Neural progenitor cell (in vitro differentiated cells): ENCODE data around the gene RALGDS. TPM values are rescaled to one million over a fixed set of nuclear protein-coding genes. Genes with fewer than 3 reads are reported as not detected.

ENCODE experiments used
- DNase-seq: peaks from one replicate; pipeline ENCODE4 v3.0.0-alpha.2; 2016; ENCODE audit warnings: low spot score
- H2AFZ ChIP-seq: fragments of 200-600 bp; sonication (generic); replicated peaks from 2 replicates; pipeline ENCODE4 v1.6.1; 2016; ENCODE audit warnings: antibody characterized with exemption
- H3F3A ChIP-seq: fragments of 200-600 bp; sonication (generic); 2 replicates; pipeline ENCODE4 v1.6.1; 2016; ENCODE audit warnings: antibody characterized with exemption, low read depth
- H3K27ac ChIP-seq: fragments of 200-600 bp; sonication (generic); 2 replicates; pipeline ENCODE4 v1.5.1; 2016; ENCODE audit warnings: mild to moderate bottlenecking
- H3K27me3 ChIP-seq: fragments of 200-600 bp; sonication (generic); 2 replicates; pipeline ENCODE4 v1.6.1; 2016; ENCODE audit warnings: mild to moderate bottlenecking, moderate library complexity
- H3K36me3 ChIP-seq: fragments of 200-600 bp; sonication (generic); 2 replicates; pipeline ENCODE4 v1.5.1; 2016
- H3K4me1 ChIP-seq: fragments of 200-600 bp; sonication (generic); 2 replicates; pipeline ENCODE4 v1.6.1; 2016; ENCODE audit warnings: mixed run types
- H3K4me2 ChIP-seq: fragments of 200-600 bp; sonication (generic); 2 replicates; pipeline ENCODE4 v1.6.1; 2016
- H3K4me3 ChIP-seq: fragments of 200-600 bp; sonication (generic); 2 replicates; pipeline ENCODE4 v1.5.1; 2016
- H3K79me2 ChIP-seq: fragments of 200-600 bp; sonication (generic); 2 replicates; pipeline ENCODE4 v1.6.1; 2016; ENCODE audit warnings: low read depth
- H3K9ac ChIP-seq: fragments of 200-600 bp; sonication (generic); 2 replicates; pipeline ENCODE4 v1.6.1; 2016
- H3K9me3 ChIP-seq: fragments of 200-600 bp; sonication (generic); 2 replicates; pipeline ENCODE4 v1.5.1; 2016; ENCODE audit warnings: low read depth
- H4K20me1 ChIP-seq: fragments of 200-600 bp; sonication (generic); 2 replicates; pipeline ENCODE4 v1.6.1; 2016; ENCODE audit warnings: low read depth
- H3K27ac Mint-ChIP-seq: 3 replicates; pipeline ENCODE4 v1.8.0; 2021; ENCODE audit warnings: mixed read lengths
- H3K27me3 Mint-ChIP-seq: 2 replicates; pipeline ENCODE4 v1.8.0; 2022; ENCODE audit warnings: low read depth, mild to moderate bottlenecking, inconsistent platforms, moderate library complexity, mixed read lengths; ENCODE audit not compliant: insufficient read depth
- H3K36me3 Mint-ChIP-seq: 3 replicates; pipeline ENCODE4 v1.8.0; 2021; ENCODE audit warnings: mixed read lengths
- H3K4me1 Mint-ChIP-seq: 3 replicates; pipeline ENCODE4 v1.8.0; 2021; ENCODE audit warnings: mixed read lengths
- H3K4me3 Mint-ChIP-seq: 3 replicates; pipeline ENCODE4 v1.8.0; 2021; ENCODE audit warnings: mild to moderate bottlenecking, moderate library complexity, mixed read lengths
- H3K9me3 Mint-ChIP-seq: 3 replicates; pipeline ENCODE4 v1.8.0; 2020; ENCODE audit warnings: mixed read lengths
- CTCF ChIP-seq: fragments of 200-600 bp; sonication (generic); IDR thresholded peaks from 2 replicates; pipeline ENCODE4 v1.5.1; 2017; ENCODE audit warnings: antibody characterized with exemption, mild to moderate bottlenecking
- EZH2 ChIP-seq: fragments of 200-600 bp; sonication (generic); IDR thresholded peaks from 2 replicates; pipeline ENCODE4 v1.6.1; 2017; ENCODE audit warnings: antibody characterized with exemption, mild to moderate bottlenecking, moderate library complexity
- EZH2phosphoT487 ChIP-seq: fragments of 200-600 bp; sonication (generic); IDR thresholded peaks from 2 replicates; pipeline ENCODE4 v1.6.1; 2017; ENCODE audit warnings: antibody characterized with exemption
- total RNA-seq: library from RNA; depleted of rRNA; stranded (reverse); fragments of >200 nt; gene quantifications from 2 replicates; pipeline ENCODE4 v1.2.3, GENCODE V29; 2015; ENCODE audit warnings: low replicate concordance

The RALGDS gene
- total RNA-seq, 1 donor from 2014 or later = 24.1 TPM

GRCh38 chr9:133117271-133118178 is 3.5 kb downstream of the RALGDS start:
- Histone ChIP-seq H3K4me1 (peaks cover 38% of the 10 kb centered on the region), H3K9me3 (no peaks in the 10 kb centered on the region), H3K4me3 (no peak overlapping the region), H2AFZ (no peak overlapping the region), H3K9ac (no peak overlapping the region), H3F3A (peaks cover 25% of the 10 kb centered on the region), H3K27ac (no peak overlapping the region), H4K20me1 (peaks cover 96% of the 10 kb centered on the region), H3K27me3 (no peaks in the 10 kb centered on the region), H3K36me3 (no peaks in the 10 kb centered on the region), H3K79me2 (peaks cover 30% of the 10 kb centered on the region), H3K4me2 (no peak overlapping the region)
- Mint-ChIP-seq H3K4me3 (peak overlapping the region; percentile 36), H3K27ac (peak overlapping the region; percentile 72), H3K9me3 (no peaks in the 10 kb centered on the region), H3K4me1 (peaks cover 45% of the 10 kb centered on the region), H3K27me3 (peaks cover 9% of the 10 kb centered on the region), H3K36me3 (no peaks in the 10 kb centered on the region)
- DNase-seq = no peak
- no peak for TF ChIP-seq CTCF
- no peak for TF ChIP-seq EZH2
- no peak for TF ChIP-seq EZH2phosphoT487

DNA sequence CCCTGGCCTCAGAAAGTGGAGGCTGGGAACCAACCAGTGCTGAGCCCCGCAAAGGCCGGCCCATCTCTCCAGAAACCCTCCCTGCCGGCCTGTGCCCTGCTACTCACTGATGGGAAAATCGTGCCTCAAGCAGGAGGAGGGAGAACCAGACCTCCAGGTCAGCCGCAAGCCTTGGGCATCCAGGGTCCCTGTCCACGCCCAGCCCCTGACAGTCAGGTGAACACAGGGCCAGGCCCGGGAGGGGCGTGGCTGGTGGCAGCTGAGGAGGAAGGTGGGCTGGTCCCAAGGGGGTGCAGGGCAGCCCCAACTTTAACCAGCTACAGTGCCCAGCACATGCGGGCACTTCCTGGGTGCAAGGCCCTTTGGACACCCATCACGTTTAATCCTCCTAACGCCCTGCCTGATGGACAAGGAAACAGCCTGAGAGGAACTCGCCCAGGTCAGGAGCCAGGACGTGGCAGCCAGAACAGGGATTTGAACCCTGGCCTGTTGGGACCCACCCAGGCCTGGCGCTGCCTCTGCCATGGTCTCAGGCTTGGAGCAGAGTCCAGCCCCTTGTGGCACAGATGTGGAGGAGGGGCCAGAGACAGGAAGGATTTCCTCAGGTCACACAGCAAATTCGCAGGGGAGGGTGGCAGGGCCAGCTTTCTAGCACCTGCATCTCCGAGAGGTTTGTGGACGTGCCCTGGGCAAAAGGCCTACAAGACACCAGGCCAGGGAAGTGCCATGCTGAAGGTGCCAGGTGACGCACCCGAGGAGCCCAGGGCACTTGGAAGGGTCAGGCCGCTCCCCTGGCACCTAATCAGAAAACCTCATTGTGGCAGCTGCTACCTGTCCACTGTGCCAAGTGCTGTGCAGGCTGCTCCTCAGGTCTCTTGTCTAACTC is 4.5 kb downstream of the RALGDS start:
- Histone ChIP-seq H3K79me2 (peaks cover 30% of the 10 kb centered on the region), H3K4me3 (no peak overlapping the region), H3F3A (peaks cover 15% of the 10 kb centered on the region), H3K27me3 (no peaks in the 10 kb centered on the region), H3K27ac (no peak overlapping the region), H3K36me3 (no peaks in the 10 kb centered on the region), H3K9me3 (no peaks in the 10 kb centered on the region), H3K9ac (peak overlapping the region; percentile 13), H3K4me1 (peaks cover 38% of the 10 kb centered on the region), H3K4me2 (no peak overlapping the region), H4K20me1 (peaks cover 95% of the 10 kb centered on the region), H2AFZ (no peak overlapping the region)
- H3K27me3 Mint-ChIP-seq = peaks cover 9% of the 10 kb centered on the region
- no peak for TF ChIP-seq EZH2phosphoT487
- no peak for TF ChIP-seq EZH2
- no peak for TF ChIP-seq CTCF
- H3K27ac Mint-ChIP-seq = no peak overlapping the region
- H3K4me1 Mint-ChIP-seq = peaks cover 41% of the 10 kb centered on the region
- no peaks in the 10 kb centered on the region for H3K36me3 Mint-ChIP-seq
- no peak overlapping the region for H3K4me3 Mint-ChIP-seq
- DNase-seq = no peak
- H3K9me3 Mint-ChIP-seq = no peaks in the 10 kb centered on the region

- no peak overlapping the region for H3K4me2 ChIP-seq
- H3K36me3 Mint-ChIP-seq = no peaks in the 10 kb centered on the region
- H3K27ac Mint-ChIP-seq = no peak overlapping the region
- peaks cover 7% of the 10 kb centered on the region for H3K27me3 Mint-ChIP-seq
- H2AFZ ChIP-seq = no peak overlapping the region
- H3K9ac ChIP-seq = peak overlapping the region; percentile 22
- H3K4me1 ChIP-seq = peaks cover 37% of the 10 kb centered on the region
- H3K4me3 ChIP-seq = no peak overlapping the region
- TF ChIP-seq CTCF (no peak), EZH2phosphoT487 (no peak), EZH2 (no peak)
- peaks cover 96% of the 10 kb centered on the region for H4K20me1 ChIP-seq
- no peaks in the 10 kb centered on the region for H3K27me3 ChIP-seq
- H3K4me1 Mint-ChIP-seq = peaks cover 38% of the 10 kb centered on the region
- DNase-seq = no peak
- peaks cover 12% of the 10 kb centered on the region for H3F3A ChIP-seq
- H3K9me3 ChIP-seq = no peaks in the 10 kb centered on the region
- no peaks in the 10 kb centered on the region for H3K36me3 ChIP-seq
- no peaks in the 10 kb centered on the region for H3K9me3 Mint-ChIP-seq
- peaks cover 30% of the 10 kb centered on the region for H3K79me2 ChIP-seq
- H3K4me3 Mint-ChIP-seq = no peak overlapping the region
- H3K27ac ChIP-seq = no peak overlapping the region
These were observed 5.3 kb downstream of the RALGDS start for GRCh38 chr9:133115604-133116345.
